Activated T-helper 17 cell treated with anti-CD3 and anti-CD28 coated beads, Interleukin-2, amount 50 U/mL, for 72 hours (primary cell): ENCODE data around the gene SH3D19. TPM values are rescaled to one million over a fixed set of nuclear protein-coding genes. Genes with fewer than 3 reads are reported as not detected.

Experiments
- ATAC-seq: fragments of 150-1000 bp; cut with Tn5 transposase; replicated peaks from 2 replicates; pipeline ENCODE4 v1.10.0; 2021; ENCODE audit warnings: mild to moderate bottlenecking, moderate library complexity
- H3K27ac Mint-ChIP-seq: one replicate; pipeline ENCODE4 v1.8.0; 2022; ENCODE audit warnings: mixed read lengths
- H3K27me3 Mint-ChIP-seq: one replicate; pipeline ENCODE4 v1.8.0; 2022; ENCODE audit warnings: mixed read lengths
- H3K36me3 Mint-ChIP-seq: one replicate; pipeline ENCODE4 v1.8.0; 2022; ENCODE audit warnings: low read depth, mild to moderate bottlenecking, mixed read lengths
- H3K4me1 Mint-ChIP-seq: one replicate; pipeline ENCODE4 v1.8.0; 2022; ENCODE audit warnings: mixed read lengths
- H3K4me3 Mint-ChIP-seq: one replicate; pipeline ENCODE4 v1.8.0; 2022; ENCODE audit warnings: mild to moderate bottlenecking, mixed read lengths
- H3K9me3 Mint-ChIP-seq: one replicate; pipeline ENCODE4 v1.8.0; 2022; ENCODE audit warnings: mixed read lengths
- total RNA-seq, 2 donors: library from RNA; stranded (reverse); gene quantifications; one replicate each; pipeline ENCODE4 v1.2.3, GENCODE V29; 2022

The SH3D19 gene
- total RNA-seq, 2 donors from 2014 or later = 1.1 TPM; not detected in 1

GRCh38 chr4:151218343-151218742 lies 107.1 kb downstream of the SH3D19 start:
- H3K27ac Mint-ChIP-seq = no peak overlapping the region
- H3K4me3 Mint-ChIP-seq = no peak overlapping the region

GRCh38 chr4:151217326-151217725 lies 108.1 kb downstream of the SH3D19 start:
- ATAC-seq = no peak
- no peaks in the 10 kb centered on the region for H3K36me3 Mint-ChIP-seq

More at GRCh38 chr4:151218343-151218742, 107.1 kb downstream of the SH3D19 start:
- Mint-ChIP-seq H3K27me3 (peaks cover 11% of the 10 kb centered on the region), H3K4me1 (no peaks in the 10 kb centered on the region), H3K9me3 (no peaks in the 10 kb centered on the region), H3K36me3 (no peaks in the 10 kb centered on the region)
- no peak for ATAC-seq

GRCh38 chr4:151215295-151215694 lies 110.1 kb downstream of the SH3D19 start:
- no peaks in the 10 kb centered on the region for H3K4me1 Mint-ChIP-seq
- no peak overlapping the region for H3K27ac Mint-ChIP-seq
- no peaks in the 10 kb centered on the region for H3K36me3 Mint-ChIP-seq
- peaks cover 8% of the 10 kb centered on the region for H3K27me3 Mint-ChIP-seq
- H3K9me3 Mint-ChIP-seq = no peaks in the 10 kb centered on the region
- ATAC-seq = no peak
- no peak overlapping the region for H3K4me3 Mint-ChIP-seq

More at GRCh38 chr4:151217326-151217725, 108.1 kb downstream of the SH3D19 start:
- H3K9me3 Mint-ChIP-seq = no peaks in the 10 kb centered on the region
- peaks cover 8% of the 10 kb centered on the region for H3K27me3 Mint-ChIP-seq
- no peak overlapping the region for H3K27ac Mint-ChIP-seq
- H3K4me3 Mint-ChIP-seq = no peak overlapping the region
- no peaks in the 10 kb centered on the region for H3K4me1 Mint-ChIP-seq

GRCh38 chr4:151207868-151208267 lies 117.5 kb downstream of the SH3D19 start:
- no peaks in the 10 kb centered on the region for H3K36me3 Mint-ChIP-seq
- H3K27ac Mint-ChIP-seq = no peak overlapping the region
- H3K4me1 Mint-ChIP-seq = no peaks in the 10 kb centered on the region
- no peak for ATAC-seq
- H3K27me3 Mint-ChIP-seq = no peaks in the 10 kb centered on the region
- no peaks in the 10 kb centered on the region for H3K9me3 Mint-ChIP-seq
- no peak overlapping the region for H3K4me3 Mint-ChIP-seq

- H3K27me3 Mint-ChIP-seq = no peaks in the 10 kb centered on the region
- no peaks in the 10 kb centered on the region for H3K36me3 Mint-ChIP-seq
Measured at GRCh38 chr4:151207186-151207585, 118.2 kb downstream of the SH3D19 start.

GRCh38 chr4:151206241-151207005 lies 119.0 kb downstream of the SH3D19 start:
- Mint-ChIP-seq H3K27me3 (no peaks in the 10 kb centered on the region), H3K4me1 (no peaks in the 10 kb centered on the region), H3K4me3 (no peak overlapping the region), H3K9me3 (no peaks in the 10 kb centered on the region), H3K36me3 (no peaks in the 10 kb centered on the region), H3K27ac (no peak overlapping the region)
- ATAC-seq = no peak

More at GRCh38 chr4:151207186-151207585, 118.2 kb downstream of the SH3D19 start:
- no peak for ATAC-seq
- no peaks in the 10 kb centered on the region for H3K9me3 Mint-ChIP-seq
- H3K27ac Mint-ChIP-seq = no peak overlapping the region
- no peak overlapping the region for H3K4me3 Mint-ChIP-seq
- no peaks in the 10 kb centered on the region for H3K4me1 Mint-ChIP-seq

- H3K27me3 Mint-ChIP-seq = no peaks in the 10 kb centered on the region
- no peaks in the 10 kb centered on the region for H3K9me3 Mint-ChIP-seq
- H3K4me1 Mint-ChIP-seq = no peaks in the 10 kb centered on the region
- no peak overlapping the region for H3K4me3 Mint-ChIP-seq
- H3K36me3 Mint-ChIP-seq = no peaks in the 10 kb centered on the region
- no peak overlapping the region for H3K27ac Mint-ChIP-seq
- no peak for ATAC-seq
Measured at GRCh38 chr4:151205722-151206121, 119.7 kb downstream of the SH3D19 start.

GRCh38 chr4:151204925-151205524 lies 120.4 kb downstream of the SH3D19 start:
- H3K4me1 Mint-ChIP-seq = no peaks in the 10 kb centered on the region
- no peak for ATAC-seq
- H3K27me3 Mint-ChIP-seq = no peaks in the 10 kb centered on the region
- H3K9me3 Mint-ChIP-seq = no peaks in the 10 kb centered on the region
- H3K27ac Mint-ChIP-seq = no peak overlapping the region
- H3K36me3 Mint-ChIP-seq = no peaks in the 10 kb centered on the region
- no peak overlapping the region for H3K4me3 Mint-ChIP-seq

- Mint-ChIP-seq H3K4me3 (no peak overlapping the region), H3K27ac (no peak overlapping the region), H3K36me3 (no peaks in the 10 kb centered on the region), H3K27me3 (no peaks in the 10 kb centered on the region), H3K4me1 (no peaks in the 10 kb centered on the region), H3K9me3 (no peaks in the 10 kb centered on the region)
- ATAC-seq = no peak
Measured at GRCh38 chr4:151202851-151203455, 122.5 kb downstream of the SH3D19 start.

- Mint-ChIP-seq H3K4me3 (no peak overlapping the region), H3K36me3 (no peaks in the 10 kb centered on the region), H3K27ac (no peak overlapping the region), H3K4me1 (no peaks in the 10 kb centered on the region), H3K27me3 (no peaks in the 10 kb centered on the region), H3K9me3 (no peaks in the 10 kb centered on the region)
- no peak for ATAC-seq
Measured at GRCh38 chr4:151202381-151202780, 123.0 kb downstream of the SH3D19 start.

- H3K4me1 Mint-ChIP-seq = no peaks in the 10 kb centered on the region
- no peaks in the 10 kb centered on the region for H3K9me3 Mint-ChIP-seq
- H3K4me3 Mint-ChIP-seq = no peak overlapping the region
- H3K27me3 Mint-ChIP-seq = peaks cover 4% of the 10 kb centered on the region
- no peak for ATAC-seq
- H3K27ac Mint-ChIP-seq = no peak overlapping the region
- H3K36me3 Mint-ChIP-seq = no peaks in the 10 kb centered on the region
Measured at GRCh38 chr4:151199319-151200190, 125.8 kb downstream of the SH3D19 start.

GRCh38 chr4:151198748-151199147 lies 126.7 kb downstream of the SH3D19 start:
- Mint-ChIP-seq H3K4me1 (no peaks in the 10 kb centered on the region), H3K36me3 (no peaks in the 10 kb centered on the region), H3K4me3 (no peak overlapping the region), H3K27ac (no peak overlapping the region), H3K27me3 (peaks cover 4% of the 10 kb centered on the region), H3K9me3 (no peaks in the 10 kb centered on the region)
- no peak for ATAC-seq

GRCh38 chr4:151197247-151197646 lies 128.2 kb downstream of the SH3D19 start:
- Mint-ChIP-seq H3K9me3 (no peaks in the 10 kb centered on the region), H3K27ac (no peak overlapping the region), H3K36me3 (no peaks in the 10 kb centered on the region), H3K27me3 (peaks cover 13% of the 10 kb centered on the region), H3K4me1 (no peaks in the 10 kb centered on the region), H3K4me3 (no peak overlapping the region)
- ATAC-seq = no peak

GRCh38 chr4:151195801-151196200 lies 129.6 kb downstream of the SH3D19 start:
- Mint-ChIP-seq H3K9me3 (no peaks in the 10 kb centered on the region), H3K27ac (peak overlapping the region; percentile 32), H3K4me1 (no peaks in the 10 kb centered on the region), H3K4me3 (no peak overlapping the region), H3K27me3 (peaks cover 19% of the 10 kb centered on the region), H3K36me3 (no peaks in the 10 kb centered on the region)
- peak; percentile 56 for ATAC-seq
